NCI-H2196 (cell line): ENCODE measurements around the gene SS18L1.

Experiments
- DNase-seq: peaks from one replicate; lab custom pipeline; 2025; ENCODE audit not compliant: unreplicated experiment; lab: John Stamatoyannopoulos, UW

SS18L1 gene

DNA sequence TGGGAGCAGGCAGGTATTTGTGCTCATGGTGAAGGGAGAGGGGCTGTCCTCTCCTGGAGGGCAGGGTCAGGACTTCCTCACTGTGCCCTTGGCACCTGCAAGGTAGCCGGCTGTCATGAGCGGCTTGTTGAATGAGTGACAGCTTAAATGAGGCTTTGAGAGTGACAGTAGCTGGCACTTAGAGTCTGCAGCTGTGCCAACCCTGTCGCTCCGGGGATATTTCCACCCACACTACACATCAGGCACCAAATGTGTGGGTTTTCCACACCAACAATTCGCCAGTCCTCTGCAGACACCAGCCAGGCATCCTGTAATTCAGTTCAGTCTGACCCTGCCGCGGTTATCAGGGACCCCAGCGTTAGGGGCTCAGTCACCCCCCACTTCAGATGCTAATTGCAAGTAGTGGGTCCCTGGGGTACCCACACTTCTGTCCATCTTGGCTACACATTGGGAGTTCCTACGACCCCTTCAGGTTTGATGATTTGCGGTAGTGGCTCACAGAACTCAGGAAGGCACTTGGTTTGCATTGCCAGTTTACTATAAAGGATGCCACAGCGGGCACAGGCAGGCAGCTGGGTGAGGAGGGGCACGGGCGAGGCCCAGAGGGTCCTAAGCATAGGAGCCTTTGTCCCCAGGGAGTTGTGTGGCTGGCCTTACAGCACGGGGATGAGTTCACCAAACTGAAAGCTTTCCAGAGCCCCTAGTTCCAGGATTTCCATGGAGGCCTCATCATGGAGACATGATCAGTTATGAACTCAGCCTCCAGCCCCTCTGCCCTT, 48.4 kb downstream of the SS18L1 start:
- DNase-seq: no peak

DNA sequence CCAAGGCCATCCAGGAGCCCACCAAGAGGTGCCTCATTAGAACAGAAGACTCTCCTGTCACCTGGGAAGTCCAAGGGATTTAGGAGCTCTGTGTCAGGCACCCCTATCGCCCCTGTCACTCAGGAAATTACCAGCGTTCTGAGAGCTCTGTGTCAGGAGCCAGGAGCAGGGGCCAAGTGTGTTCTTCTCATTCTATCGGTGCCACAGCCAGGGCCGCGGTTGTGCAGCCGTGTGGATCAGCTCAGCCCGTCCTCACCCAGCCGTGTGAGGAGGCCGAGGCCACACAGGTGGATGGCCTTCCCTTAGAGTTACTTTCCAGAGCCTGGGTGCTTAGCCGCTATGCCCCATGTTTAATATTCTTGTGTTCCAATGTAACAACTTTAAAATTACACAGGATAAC, 49.1 kb downstream of the SS18L1 start:
- no peak for DNase-seq

DNA sequence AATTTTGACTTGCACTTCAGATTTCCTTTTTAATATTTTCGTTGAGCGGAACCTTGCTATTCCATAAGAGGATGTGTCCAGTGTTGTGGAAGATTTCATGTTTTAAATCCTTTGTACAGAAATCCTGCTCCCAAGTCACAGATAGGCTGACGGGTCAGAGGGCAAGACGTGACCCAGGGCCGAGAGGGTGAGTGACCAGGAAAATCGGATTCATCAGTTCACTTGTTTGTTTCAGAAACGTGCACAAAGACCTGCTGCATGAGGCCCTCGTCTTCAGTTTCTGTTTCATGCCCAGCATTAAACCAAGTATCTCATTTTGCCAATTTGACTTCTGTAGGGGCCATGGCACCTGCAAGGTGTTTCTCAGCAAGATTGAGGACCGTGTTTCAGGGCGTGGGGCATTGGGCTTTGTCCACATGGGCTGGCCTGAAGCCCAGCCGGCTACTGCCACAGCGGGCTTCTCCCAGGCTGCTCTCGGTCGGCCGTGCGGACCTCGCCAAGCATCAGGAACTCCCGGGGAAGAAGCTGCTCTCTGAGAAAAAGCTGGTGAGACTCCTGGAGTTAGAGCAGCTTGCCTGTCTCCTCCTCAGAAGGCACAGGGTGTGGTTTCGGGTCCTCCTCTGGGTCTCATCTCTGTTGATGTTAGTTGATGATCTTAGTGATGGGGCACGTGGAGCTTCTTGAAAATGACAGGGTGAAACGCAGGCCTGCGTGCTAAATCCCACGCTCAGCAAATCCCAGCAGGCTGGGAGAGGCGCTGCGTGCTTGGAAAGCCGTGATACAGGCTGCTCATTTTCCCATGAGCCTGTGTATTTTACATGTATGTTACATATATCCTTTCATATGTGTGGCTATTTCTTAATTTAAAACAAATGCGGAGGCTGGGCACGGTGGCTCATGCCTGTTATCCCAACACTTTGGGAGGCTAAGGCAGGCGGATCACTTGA, 49.8 kb downstream of the SS18L1 start:
- no peak for DNase-seq

DNA sequence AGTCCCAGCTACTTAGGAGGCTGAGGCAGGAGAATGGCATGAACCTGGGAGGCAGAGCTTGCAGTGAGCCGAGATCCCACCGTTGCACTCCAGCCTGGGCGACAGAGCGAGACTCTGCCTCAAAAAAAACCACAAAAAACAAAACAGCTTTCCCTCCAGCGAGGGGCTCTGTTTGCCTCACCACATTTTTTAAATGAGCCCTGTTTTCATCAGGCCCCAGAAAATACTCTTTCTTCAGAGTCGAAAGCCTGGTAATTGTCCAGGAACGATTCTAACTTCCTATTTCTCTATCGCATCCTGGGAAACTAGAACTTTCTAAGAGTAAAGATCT, 51.5 kb downstream of the SS18L1 start:
- DNase-seq: no peak

DNA sequence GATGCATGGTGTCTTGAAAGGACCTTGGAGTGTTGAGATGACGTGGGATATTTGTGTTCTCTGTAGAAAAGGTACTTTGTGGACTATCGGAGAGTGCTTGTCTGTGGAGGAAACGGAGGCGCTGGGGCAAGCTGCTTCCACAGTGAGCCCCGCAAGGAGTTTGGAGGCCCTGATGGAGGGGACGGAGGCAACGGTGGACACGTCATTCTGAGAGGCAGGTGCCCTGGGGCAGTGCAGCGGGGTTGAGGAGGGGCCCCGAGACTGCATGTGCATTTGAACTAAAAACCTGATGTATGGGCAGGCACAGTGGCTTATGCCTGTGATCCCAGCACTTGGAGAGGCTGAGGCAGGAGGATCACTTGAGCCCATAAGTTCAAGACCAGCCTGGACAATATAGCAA, 52.2 kb downstream of the SS18L1 start:
- no peak for DNase-seq

DNA sequence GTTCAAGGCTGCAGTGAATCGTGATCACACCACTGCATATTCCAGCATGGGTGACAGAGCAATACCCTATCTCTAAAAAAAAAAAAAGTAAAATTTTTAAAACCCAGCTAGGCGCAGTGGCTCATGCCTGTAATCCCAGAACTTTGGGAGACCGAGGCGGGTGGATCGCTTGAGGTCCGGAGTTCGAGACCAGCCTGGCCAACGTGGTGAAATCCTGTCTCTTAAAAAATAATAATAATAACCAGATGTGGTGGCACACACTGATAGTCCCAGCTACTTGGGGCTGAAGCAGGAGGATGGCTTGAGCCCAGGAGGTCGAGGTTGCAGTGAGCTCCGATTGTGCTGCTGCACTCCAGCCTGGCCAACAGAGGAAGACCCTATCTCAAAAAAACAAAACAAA, 52.7 kb downstream of the SS18L1 start:
- no peak for DNase-seq

DNA sequence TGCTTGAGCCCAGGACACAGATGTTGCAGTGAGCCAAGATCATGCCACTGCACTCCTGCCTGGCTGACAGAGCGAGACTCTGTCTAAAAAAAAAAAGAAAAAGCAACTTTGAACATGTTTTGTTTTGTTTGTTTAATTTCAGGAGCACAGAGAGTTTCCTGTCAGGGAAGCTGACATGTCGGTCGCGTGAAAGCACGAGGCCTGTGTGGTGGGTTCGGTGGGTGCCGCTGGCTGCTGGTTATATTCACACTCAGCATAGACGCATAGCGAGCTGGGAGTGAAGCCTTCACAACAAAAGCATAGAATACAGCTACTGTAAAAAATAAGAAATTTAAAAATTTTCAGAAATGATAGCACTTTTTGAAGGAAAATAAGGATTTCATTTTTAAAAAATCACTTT, 53.7 kb downstream of the SS18L1 start:
- DNase-seq: no peak

DNA sequence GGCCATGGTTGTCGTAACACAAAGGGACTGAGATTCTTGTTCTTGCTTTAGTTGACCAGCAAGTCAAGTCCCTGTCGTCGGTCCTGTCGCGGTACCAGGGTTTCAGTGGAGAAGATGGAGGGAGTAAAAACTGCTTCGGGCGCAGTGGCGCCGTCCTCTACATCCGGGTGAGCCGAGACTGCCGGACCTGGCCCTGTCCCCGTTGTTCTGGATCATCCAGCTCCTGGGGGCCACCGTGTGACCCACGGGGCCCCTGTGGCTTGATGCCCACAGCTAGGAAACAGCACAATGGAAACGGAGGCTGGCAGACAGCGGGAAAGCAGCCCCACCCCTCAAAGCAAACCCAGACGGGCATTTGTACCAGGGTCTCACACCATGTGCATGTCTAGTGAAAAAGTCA, 54.2 kb downstream of the SS18L1 start:
- no peak for DNase-seq

DNA sequence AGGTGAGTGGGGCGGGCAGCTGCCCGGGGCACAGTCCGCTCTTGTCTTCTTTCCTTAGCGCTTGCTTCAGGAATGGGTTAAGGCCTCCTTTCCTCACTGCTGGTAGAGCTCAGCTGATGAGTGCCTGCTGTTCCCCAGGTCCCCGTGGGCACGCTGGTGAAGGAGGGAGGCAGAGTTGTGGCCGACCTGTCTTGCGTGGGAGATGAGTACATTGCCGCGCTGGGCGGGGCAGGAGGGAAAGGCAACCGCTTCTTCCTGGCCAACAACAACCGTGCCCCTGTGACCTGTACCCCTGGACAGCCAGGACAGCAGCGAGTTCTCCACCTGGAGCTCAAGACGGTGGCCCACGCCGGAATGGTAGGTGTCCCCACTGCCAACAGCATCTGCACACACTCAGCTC, 54.9 kb downstream of the SS18L1 start:
- DNase-seq: no peak

DNA sequence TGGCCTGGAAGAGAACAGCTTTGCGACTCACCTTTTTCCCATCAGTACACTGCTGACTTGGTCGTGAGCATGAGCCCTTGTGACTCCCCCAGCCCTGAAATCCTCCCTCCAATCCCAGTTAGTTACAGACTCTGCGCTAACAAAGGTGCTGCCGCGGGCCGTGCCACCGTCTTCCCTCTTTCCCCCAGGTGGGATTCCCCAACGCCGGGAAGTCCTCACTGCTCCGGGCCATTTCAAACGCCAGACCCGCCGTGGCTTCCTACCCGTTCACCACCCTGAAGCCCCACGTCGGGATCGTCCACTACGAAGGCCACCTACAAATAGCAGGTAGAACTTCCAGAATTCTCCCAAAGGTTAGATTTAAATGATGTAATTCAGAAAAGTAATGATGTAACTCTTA, 55.4 kb downstream of the SS18L1 start:
- DNase-seq: no peak

DNA sequence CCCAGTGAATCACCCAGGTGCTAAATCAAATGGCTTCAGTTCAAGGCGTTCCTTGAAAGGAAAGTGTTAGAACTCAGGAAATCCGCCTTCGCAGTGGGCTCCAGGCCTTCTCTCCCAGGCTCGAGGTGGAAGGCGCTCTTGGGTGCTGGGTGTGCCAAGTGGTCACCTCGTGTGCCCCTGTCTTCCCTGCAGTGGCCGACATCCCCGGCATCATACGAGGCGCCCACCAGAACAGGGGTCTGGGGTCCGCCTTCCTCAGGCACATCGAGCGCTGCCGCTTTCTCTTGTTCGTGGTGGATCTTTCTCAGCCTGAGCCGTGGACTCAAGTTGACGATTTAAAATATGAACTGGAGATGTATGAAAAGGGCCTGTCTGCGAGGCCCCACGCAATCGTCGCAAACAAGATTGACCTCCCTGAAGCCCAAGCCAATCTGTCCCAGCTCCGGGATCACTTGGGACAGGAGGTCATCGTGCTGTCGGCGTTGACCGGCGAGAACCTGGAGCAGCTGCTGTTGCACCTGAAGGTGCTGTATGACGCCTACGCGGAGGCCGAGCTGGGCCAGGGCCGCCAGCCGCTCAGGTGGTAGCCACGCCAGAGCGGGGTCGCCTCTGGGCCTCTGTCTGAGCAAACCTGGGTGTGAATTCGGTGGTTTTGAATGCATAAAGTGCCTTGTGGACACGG, 57.1 kb downstream of the SS18L1 start:
- DNase-seq: no peak

DNA sequence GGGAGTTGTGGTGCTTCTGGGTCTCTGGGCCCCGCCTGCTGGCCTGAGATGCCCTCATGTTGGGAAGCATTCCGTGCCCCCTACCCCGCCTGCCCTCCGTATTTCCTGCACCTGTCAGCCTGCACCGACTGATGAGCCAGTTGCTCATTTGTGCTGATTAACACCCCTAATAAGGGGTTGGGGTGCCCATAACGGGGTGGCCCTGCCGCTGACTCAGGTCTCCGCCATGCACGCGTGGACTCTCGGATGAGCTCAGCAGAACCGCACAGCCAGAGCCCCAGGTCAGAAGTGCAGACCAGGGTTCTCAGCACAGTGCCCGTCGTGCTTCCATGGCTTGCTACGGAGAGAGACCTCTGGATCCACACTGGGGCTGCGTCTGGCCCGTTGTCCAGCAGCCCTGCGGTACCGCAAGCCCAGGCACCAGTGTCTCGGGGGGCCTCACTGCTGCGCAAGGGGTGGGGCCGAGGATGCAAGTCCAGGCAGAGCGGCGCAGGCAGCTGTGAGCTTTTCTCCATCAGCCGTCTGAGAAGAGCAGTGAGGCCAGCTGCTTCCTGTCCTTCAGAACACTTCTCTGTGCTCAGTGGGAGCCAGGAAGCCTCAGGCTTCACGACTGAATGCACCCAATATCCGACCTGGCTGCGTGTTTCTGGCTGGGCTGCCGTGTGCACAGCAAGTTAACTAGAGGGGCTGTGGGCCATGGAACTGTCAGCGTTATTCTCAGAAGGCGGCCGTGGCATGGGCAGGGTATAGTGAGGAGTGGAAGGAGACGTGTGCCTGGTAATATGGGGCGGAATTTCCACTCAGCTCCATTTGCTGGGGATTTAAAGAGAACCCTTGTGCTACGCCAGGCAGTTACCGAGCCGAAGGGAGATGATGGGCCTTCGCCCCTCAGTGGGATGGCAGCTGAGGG, 57.9 kb downstream of the SS18L1 start:
- no peak for DNase-seq

DNA sequence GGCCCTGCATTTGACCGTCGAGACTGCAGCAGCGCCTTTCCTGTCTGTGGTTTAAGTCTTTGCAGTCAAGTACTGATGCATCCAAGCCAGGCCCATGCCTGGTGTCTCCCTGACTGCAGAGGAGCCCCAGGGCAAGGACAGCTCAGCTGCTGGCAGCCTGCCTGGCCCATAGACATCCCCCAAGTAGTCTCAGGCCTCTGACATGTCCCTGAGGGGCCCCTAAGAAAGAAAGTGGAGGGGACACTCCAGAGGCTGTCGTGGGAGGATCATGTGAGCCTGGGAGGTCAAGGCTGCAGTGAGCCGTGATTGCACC, 58.5 kb downstream of the SS18L1 start:
- no peak for DNase-seq

DNA sequence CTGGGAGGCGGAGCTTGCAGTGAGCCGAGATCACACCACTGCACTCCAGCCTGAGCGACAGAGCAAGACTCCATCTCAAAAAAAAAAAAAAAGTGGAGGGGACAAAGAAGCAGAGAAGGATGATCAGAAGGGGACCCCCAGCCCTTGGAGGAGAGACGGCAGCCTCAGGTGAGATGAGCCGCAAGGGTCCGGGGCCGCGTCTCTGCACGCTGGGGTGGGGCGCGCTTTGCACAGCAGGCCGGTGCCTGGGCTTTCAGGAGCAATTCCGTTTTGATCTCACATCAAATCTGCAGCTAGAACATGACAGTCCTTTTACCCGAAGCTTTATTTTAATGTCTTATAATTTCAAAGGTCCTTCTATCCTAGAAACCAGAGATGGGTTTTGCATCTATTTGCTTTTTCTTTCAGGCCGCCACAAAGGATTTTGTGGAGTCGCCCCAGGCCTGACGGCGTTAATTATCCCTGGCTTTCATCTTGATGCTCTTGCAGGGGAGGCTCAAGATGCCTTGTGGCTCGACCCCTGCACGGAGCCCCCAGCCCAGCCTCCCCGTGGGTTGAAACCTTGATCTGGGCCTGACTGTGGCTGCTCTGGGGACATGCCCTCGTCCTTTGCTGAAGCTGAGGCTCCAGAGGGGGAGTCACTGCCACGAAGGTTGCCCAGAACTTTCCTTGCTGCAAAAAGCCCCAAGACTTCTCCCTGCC, 59.3 kb downstream of the SS18L1 start:
- DNase-seq: no peak

DNA sequence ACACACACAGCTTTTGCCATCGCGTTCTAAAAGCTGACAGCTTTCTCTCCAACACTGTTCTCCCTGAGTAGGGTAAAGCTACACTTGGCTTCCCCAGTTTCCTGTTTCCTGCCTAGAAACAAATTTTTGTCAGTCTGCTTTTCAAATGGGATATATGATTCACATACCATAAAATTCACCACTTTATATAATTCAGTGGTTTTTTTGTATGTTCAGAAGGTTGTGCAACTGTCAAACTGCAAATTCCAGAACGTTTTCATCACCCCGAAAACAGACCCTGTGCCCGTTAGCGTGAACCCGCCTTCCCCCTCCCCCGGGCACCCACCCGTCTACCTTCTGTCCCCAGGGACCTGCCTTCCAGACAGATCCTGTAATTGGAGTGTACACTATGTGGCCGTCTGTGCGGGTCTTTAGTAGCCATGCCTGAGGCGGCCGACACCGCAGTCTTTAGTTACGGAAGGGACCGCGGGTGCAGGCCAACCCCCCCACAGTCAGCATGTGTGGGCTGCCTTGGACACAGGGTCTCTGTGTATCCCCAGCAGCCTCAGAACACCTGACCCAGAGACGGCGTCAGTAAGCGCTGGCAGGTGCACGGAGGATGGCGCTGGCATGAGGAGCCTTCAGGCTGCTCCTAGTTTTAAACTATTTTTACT, 59.9 kb downstream of the SS18L1 start:
- no peak for DNase-seq

DNA sequence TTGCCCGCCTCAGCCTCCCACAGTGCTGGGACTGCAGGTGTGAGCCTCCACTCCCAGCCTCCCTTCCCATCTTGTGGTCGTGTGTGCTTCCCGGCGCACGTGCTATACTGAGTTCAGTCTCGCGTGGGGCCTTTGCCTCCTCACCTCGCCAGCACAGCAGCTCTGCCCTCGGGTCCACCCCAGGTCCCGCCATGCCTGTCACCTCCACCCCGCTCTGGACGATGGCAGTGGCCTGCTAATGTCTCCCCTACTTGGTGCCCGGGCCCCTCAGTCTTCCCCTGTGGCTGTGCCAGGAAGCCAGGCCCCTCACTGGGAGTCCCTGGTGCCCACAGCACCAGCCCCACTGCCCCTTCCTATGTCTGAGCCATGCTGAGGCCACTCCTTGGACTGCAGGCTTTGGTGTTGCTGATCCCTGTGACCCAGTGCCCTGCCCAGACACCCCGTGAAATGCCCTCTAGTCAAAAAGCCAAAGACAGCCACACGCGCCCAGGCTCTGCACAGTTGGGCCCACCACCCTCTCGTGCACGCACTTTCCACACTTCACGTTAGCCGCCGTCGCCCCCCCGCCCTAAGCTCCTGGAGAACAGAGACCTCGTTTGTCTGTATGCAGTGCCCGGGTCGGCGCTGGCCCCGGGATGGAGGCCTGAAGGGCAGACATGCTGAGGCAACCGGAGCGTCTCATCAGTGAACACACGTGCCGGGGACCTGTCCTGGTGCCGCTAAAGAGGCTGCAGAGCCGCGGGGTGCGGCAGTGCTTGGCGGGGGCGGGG, 62.2 kb downstream of the SS18L1 start:
- no peak for DNase-seq

DNA sequence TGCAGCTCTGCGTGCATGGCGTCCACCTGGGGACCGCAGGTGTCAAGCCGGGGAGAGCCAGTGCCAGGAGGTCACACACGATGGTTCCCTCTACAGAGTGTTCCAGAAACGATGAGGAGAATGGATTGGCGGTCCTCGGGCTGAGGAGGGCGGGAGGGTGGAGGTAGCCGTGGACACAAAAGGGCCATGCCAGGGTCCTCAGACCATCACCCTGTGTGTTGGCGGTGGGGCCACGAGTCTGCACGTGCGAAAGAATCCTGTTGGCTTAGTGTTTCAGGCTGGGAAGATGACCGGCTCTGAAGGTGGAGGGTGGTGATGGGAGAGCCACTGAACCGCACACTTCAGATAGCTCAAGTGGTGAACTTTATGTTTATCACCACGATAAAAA, 62.8 kb downstream of the SS18L1 start:
- DNase-seq: no peak

DNA sequence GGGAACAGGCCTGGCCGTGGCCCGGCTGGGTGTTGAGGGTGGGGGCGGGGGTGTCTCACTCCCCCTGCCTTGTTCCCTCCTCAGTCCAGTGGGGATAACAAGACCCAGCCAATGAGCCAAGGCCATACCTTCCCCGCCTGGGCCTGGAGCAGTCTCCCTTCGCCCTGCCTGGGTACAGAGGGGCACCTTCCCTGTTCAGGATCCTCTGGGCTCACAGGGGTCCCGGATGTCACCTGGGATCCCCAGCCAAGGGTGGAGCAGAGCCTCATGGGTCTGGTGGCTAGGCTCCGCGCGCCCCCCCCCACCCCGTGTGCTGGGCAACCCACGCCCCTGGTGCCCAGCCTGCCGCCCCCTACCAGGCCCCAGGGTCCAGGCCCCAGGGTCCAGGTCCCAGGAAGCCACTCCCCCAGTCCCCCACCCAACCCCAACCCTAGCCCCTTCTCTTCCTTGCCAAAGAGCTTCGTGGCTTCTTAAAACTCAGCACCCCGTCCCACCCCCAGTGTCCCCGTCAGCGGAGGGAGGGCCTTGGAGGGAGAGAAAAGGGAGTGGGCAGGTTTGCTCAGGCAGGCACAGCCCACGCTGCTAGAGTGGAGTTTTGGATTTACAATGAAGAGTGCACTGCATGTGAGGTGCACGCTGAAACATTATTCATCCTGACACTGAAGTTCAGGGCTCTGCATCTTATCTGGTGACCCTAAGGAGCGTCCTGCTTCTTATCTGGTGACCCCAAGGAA, 64.7 kb downstream of the SS18L1 start:
- no peak for DNase-seq
